ENCODE results near the gene RGS4.

GRCh38 chr1:163084330-163084729 is 15.2 kb downstream of the RGS4 start:
- TF ChIP-seq, protein P1, sequence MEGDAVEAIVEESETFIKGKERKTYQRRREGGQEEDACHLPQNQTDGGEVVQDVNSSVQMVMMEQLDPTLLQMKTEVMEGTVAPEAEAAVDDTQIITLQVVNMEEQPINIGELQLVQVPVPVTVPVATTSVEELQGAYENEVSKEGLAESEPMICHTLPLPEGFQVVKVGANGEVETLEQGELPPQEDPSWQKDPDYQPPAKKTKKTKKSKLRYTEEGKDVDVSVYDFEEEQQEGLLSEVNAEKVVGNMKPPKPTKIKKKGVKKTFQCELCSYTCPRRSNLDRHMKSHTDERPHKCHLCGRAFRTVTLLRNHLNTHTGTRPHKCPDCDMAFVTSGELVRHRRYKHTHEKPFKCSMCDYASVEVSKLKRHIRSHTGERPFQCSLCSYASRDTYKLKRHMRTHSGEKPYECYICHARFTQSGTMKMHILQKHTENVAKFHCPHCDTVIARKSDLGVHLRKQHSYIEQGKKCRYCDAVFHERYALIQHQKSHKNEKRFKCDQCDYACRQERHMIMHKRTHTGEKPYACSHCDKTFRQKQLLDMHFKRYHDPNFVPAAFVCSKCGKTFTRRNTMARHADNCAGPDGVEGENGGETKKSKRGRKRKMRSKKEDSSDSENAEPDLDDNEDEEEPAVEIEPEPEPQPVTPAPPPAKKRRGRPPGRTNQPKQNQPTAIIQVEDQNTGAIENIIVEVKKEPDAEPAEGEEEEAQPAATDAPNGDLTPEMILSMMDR (IDR thresholded peaks at IDR 0.05): no peak
- no peak for TF ChIP-seq POLR2A (IDR thresholded peaks at IDR 0.05)
